GM18519 (cell line): ENCODE data around the gene NLRC5.

Source experiments
- ATAC-seq: cut with Tn5 transposase; IDR thresholded peaks from one replicate; pipeline ENCODE4 v1.9.1; 2021; ENCODE audit warnings: mild to moderate bottlenecking, moderate library complexity; ENCODE audit not compliant: unreplicated experiment, low FRiP score

NLRC5 gene

DNA sequence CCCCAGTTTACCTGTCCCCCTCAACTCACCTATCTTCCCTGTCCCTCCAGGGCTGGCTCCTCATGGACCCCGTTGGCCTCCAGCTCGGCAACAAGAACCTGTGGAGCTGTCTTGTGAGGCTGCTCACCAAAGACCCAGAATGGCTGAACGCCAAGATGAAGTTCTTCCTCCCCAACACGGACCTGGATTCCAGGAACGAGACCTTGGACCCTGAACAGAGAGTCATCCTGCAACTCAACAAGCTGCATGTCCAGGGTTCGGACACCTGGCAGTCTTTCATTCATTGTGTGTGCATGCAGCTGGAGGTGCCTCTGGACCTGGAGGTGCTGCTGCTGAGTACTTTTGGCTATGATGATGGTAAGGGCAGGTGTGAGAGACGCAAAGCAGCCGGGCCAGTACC lies 31.3 kb downstream of the NLRC5 start:
- ATAC-seq: no peak

DNA sequence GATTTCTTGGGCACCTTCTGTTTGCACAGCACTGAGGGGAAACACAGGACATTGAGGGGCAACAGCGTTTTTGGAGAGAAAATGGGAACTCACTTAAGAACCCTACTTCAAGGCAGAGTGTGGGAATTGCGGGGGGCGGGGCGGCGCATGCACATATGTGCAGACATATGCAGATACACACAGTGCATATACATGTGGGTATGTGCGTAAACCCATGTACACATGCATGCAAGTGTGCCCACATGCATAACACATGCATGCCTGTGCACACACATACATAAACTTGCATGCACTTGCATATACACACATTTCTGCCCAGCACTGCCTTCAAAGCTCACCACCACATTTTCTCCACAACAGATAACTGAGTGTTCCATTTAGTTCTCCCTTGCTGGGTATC lies 32.4 kb downstream of the NLRC5 start:
- no peak for ATAC-seq

- no peak for ATAC-seq
Measured at GRCh38 chr16:57022445-57022844, 33.1 kb downstream of the NLRC5 start.

DNA sequence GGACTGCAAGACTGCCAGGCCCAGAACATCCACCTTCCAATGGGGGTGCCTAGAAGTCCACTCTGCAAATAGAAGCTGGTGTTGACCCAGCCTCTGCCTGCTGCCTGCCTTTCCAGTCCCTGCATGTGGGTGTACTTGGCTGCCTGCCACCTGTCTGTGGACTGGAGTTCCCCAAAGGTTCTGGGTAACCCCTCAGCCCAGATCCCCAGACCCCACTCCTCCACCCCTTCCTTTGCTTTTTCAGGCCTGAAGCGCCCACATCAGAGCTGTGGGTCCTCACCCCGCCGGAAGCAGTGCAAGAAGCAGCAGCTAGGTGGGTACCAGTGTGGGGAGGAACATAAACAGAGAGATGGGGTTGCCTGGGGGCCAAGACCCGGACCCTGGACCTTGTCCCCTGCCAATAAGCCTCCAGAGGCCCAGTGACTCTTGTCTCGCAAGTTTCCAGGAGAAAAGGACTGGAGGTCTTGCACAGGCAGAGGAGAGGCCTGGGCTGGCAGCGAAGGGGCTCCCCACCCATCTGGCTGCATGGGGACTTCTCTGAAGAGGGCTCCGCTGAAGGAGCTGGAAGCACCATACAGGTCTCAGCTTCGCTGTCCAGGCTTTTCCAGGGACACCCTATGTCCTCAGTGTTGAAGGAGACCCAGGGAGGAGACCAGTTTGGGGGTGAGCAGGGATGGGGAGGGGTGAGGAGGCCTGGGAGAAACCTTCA lies 34.3 kb downstream of the NLRC5 start:
- ATAC-seq: no peak

DNA sequence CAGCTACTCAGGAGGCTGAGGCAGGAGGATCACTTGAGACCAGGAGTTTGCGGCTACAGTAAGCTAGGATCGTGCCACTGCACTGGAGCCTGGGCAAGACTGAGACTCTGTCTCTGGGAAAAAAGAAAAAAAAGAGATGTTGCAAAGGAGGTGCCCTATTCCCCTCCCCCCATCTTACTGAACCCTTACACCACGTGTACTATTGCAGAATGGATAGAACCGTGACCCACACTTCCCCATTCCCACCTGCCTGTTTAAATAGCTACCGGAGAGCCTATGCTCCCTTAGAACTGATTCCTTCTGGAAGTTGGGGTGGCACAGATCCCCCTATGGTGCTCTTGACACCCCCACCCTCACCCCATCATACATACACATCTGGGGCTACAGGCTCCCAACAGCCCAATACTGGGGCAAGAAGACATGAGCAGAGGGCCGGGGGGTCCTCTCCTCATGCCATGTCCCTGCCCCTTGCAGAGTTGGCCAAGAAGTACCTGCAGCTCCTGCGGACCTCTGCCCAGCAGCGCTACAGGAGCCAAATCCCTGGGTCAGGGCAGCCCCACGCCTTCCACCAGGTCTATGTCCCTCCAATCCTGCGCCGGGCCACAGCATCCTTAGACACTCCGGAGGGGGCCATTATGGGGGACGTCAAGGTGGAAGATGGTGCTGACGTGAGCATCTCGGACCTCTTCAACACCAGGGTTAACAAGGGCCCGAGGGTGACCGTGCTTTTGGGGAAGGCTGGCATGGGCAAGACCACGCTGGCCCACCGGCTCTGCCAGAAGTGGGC lies 35.7 kb downstream of the NLRC5 start:
- ATAC-seq: no peak

DNA sequence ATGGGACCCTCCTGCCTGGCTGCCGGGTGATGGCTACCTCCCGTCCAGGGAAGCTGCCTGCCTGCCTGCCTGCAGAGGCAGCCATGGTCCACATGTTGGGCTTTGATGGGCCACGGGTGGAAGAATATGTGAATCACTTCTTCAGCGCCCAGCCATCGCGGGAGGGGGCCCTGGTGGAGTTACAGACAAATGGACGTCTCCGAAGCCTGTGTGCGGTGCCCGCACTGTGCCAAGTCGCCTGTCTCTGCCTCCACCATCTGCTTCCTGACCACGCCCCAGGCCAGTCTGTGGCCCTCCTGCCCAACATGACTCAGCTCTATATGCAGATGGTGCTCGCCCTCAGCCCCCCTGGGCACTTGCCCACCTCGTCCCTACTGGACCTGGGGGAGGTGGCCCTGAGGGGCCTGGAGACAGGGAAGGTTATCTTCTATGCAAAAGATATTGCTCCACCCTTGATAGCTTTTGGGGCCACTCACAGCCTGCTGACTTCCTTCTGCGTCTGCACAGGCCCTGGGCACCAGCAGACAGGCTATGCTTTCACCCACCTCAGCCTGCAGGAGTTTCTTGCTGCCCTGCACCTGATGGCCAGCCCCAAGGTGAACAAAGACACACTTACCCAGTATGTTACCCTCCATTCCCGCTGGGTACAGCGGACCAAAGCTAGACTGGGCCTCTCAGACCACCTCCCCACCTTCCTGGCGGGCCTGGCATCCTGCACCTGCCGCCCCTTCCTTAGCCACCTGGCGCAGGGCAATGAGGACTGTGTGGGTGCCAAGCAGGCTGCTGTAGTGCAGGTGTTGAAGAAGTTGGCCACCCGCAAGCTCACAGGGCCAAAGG lies 36.8 kb downstream of the NLRC5 start:
- no peak for ATAC-seq

DNA sequence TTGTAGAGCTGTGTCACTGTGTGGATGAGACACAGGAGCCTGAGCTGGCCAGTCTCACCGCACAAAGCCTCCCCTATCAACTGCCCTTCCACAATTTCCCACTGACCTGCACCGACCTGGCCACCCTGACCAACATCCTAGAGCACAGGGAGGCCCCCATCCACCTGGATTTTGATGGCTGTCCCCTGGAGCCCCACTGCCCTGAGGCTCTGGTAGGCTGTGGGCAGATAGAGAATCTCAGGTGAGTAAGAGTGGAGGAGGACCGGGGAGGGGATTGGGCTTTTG lies 37.4 kb downstream of the NLRC5 start:
- no peak for ATAC-seq

- ATAC-seq: no peak
Measured at GRCh38 chr16:57027067-57027466, 37.7 kb downstream of the NLRC5 start.

DNA sequence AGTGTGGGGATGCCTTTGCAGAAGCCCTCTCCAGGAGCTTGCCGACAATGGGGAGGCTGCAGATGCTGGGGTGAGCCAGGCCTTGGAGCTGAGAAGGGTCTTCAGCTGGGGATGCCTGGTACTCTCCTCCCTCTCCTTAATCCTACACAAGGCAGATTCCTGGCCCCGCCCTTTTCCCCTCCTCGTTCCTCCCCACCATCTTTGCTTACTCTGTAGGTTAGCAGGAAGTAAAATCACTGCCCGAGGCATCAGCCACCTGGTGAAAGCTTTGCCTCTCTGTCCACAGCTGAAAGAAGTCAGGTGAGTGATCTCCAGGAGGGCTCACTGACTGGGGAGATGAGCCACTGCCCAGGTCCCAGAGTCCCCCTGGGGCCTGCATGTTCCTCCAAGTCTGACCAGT lies 38.7 kb downstream of the NLRC5 start:
- ATAC-seq: no peak

GRCh38 chr16:57029161-57030160 lies 40.1 kb downstream of the NLRC5 start:
- ATAC-seq: no peak

DNA sequence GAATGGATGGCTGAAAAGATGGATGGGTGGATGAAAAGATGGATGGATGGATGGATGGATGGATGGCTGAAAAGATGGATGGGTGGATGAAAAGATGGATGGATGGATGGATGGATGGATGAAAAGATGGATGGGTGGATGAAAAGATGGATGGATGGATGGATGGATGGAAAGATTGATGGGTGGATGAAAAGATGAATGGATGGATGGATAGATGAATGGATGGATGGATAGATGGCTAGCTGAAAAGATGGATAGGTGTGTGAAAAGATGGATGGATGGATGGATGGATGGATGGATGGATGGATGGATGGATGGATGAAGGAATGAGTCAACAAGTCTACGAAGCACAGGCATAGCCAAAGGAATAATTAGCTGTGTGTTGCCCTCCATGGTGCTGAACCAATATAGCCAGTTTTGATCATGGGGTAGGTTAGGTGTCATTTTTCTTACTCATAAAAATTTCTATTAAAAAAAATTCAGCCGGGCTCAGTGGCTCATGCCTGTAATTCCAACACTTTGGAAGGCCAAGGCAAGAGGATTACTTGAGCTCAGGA lies 41.1 kb downstream of the NLRC5 start:
- no peak for ATAC-seq

DNA sequence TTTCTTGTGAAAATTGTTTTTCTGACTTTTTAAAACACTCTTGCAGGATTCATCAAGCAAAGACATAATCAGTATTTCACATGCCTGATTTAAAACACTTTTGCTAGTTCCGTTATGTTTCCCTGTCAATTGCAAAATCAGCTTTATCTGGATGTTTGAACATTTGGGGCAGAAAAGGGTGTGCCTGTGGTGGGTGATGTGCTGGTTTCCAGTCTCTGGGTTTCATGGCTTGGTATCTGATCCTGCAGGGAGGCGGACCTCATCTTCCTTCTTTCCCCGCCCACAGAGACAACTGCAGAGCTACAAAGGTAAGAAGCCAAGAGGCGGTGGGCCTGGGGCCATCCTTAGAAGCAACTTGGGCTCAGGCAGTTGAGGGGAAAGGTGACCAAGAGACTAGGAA lies 41.8 kb downstream of the NLRC5 start:
- no peak for ATAC-seq

DNA sequence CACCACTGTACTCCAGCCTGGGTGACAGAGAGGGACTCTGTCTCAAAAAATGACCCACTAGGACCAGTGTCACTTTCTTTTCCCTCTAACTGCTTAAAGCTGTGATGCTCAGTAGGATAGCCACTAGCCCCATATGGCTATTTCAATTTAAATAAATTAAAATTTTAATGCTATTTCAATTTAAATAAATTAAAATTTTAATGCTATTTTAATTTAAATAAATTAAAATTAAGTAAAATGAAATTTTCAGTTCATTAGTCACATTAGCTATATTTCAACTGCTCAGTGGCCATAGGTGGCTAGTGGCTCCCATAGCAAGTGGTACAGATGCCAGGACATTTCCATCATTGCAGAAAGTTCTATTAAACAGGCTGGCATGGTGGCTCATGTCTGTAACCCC lies 43.0 kb downstream of the NLRC5 start:
- no peak for ATAC-seq

GRCh38 chr16:57032931-57033330 lies 43.6 kb downstream of the NLRC5 start:
- ATAC-seq: no peak

DNA sequence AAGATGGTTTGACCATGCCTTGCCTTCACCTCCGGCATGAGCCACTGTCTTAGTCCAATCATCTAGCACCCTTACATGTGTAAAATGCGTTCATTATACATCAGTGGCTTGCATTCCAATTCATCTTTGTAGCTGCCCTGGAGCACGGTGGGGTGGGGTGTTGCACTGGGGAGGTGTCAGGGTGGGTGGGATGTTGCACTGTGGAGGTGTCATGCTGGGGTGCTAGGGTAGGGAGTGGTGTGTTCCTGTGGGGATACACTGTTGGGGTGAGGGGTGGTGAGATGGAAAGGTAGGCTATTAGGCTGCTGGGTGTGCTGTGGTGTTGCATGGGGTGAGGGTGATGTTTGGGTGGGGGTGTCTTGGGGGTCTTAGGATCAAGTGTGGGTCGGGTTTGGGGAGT lies 47.0 kb downstream of the NLRC5 start:
- ATAC-seq: no peak

DNA sequence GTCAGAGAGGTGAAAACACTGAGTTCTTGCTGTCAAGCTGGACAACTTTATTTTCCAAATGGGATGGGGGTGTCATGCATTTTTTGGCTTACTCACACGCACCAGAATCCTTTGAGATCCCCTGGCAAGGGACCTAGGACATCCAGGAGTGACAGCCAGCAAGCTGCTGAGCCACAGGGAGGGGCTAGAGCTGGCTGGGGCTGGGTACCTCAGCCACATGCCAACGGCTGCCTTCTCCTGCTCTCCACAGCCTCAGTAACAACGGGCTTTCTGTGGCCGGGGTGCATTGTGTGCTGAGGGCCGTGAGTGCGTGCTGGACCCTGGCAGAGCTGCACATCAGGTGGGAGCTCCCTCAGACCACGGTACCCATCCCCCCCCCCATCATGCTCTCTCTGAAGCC lies 47.6 kb downstream of the NLRC5 start:
- no peak for ATAC-seq

GRCh38 chr16:57038166-57038565 lies 48.8 kb downstream of the NLRC5 start:
- ATAC-seq: no peak

- no peak for ATAC-seq
Measured at GRCh38 chr16:57039148-57039812, 49.9 kb downstream of the NLRC5 start.
